Measurements from ENCODE around the gene TMEM14A.
A peak's percentile ranks its signal among the peaks of the same experiment; 100 is the strongest.
"Not testable (repeated sequence)": the region's sequence is repeated elsewhere in the genome, so short reads cannot be mapped to it uniquely, and the experiment has no call there.

The TMEM14A gene

DNA sequence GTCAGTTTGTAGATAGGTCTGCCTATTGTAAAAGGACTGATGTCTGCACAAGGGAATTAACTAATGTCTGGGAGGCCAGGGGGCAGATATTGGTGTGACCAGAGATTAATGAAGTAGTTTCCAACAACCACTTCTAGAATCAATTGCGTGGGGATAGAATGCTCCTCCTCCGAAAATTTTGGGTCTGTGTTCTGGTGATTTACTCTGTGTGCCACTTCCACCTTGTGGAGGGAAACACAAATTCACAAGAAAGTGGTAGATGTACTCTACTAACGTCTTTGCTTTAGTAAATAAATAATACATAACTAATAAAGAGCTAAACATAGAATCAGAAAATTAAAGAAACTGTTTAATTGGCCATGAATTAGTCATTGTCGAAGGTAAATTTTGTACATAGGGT is 25.5 kb downstream of the TMEM14A start:
- no peak for DNase-seq (ENCODE audit: low read depth in 2 of 2)

DNA sequence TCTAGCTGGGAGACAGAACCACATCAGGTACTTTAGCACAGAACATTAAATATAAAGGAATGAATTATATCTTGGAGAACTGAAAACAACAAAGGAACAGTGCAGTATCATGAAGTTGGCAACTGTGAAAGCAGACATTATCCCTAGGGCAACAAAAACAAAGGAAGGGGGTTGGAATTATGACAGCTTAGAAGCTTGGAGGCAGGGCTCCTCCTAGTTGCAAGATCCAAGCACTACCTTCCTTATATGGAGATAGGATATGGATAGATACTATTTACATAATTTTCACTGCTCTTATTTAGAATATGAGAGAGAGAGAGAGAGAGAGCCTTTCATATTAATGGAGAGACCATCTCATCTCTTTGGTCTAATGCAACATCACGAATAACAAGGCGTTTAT is 27.0 kb downstream of the TMEM14A start:
- no peak for DNase-seq (ENCODE audit: low read depth in 2 of 2)

DNA sequence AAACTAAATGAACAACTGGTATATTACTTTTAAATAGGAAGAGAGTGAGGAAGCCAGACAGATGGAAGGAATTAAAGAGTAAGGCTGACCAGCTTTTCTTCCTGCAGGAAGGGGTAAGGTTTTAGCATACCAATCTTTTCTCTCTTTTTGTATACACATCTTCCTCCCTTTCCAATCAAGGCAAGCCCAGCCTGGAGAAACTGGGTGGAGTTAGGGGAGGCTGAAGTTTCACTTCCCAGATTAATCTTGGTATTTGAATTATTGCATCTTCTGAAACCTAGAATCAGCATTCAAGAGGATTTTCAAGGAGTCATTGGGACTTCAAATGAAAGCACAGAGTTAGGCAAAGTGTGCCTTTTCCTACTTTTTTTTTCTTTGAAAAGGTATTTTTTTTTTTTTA is 33.1 kb downstream of the TMEM14A start:
- no peak for DNase-seq (ENCODE audit: low read depth in 2 of 2)

DNA sequence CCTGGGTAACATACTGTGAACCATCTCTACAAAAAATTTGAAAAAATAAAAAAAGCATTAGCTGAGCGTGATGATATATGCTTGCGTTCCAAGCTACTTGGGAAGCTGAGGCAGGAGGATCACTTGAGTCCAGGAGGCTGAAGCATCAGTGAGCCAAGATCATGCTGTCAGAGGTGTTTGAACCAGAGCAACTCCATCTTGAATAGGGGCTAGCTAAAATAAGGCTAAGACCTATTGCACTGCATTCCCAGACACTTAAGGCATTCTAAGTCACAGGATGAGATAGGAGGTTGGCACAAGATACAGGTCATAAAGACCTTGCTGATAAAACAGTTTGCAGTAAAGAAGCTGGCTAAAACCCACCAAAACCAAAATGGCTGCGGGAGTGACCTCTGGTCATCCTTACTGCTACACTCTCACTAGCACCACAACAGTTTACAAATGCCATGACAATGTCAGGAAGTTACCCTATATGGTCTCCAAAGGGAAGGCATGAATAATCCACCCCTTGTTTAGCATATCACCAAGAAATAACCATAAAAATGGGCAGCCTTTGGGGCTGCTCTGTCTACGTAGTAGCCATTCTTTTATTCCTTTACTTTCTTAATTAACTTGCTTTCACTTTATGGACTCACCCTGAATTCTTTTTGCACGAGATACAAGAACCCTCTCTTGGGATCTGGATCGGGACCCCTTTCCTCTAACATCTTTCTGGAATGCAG is 34.0 kb downstream of the TMEM14A start:
- not testable (repeated sequence) for DNase-seq (ENCODE audit: low read depth in 2 of 2)

DNA sequence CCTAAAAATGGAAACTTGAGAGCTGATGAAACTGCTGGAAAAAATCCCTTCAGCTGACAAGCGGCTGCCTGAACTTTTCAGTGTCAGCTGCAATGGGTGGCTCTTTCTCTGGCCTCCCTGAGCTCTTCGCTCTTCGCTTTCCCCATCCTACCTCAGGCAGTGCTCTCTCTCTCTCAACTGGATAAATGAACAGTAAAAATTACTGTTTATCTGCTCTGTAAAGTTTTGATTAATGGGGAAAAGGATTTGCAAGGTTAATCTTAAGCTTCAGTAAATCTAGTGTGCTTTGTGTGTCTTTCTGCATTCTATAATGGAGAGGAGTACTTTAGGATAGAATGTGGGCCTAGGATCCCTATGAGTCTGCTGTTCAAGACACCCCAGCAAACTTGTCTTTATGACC is 35.1 kb downstream of the TMEM14A start:
- no peak for DNase-seq (ENCODE audit: low read depth in 2 of 2)

DNA sequence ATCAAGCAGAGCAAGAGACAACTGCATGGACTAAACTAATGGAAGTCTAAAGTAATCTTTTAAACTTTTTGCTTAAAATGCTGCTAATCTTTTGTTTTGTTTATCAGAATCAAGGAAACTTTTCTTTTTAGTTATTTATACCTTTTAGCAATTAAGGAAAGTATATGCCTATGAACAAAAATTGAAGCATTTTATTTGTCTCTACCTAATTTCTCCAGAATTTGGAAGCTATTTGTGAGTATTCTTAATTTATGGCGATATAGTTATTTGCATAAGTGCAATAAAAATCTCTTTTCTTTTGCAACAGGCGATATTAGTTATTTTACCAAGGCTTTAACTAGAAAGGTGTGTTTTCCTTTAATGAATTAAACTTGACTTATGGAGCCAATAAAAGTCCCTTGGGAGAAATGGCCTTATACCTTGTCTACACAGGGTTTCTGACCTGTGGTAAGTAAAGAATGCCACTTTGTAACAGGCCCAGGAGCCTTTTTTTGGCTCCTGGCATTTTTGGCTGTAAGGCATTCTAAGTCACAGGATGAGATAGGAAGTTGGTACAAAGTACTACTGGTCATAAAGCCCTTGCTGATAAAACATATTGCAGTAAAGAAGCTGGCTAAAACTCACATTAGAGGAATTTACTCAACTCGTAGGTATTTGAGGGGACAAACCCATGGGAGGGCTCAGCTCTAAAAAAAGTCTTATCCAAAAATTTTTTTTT is 37.2 kb downstream of the TMEM14A start:
- no peak for DNase-seq (ENCODE audit: low read depth in 2 of 2)

DNA sequence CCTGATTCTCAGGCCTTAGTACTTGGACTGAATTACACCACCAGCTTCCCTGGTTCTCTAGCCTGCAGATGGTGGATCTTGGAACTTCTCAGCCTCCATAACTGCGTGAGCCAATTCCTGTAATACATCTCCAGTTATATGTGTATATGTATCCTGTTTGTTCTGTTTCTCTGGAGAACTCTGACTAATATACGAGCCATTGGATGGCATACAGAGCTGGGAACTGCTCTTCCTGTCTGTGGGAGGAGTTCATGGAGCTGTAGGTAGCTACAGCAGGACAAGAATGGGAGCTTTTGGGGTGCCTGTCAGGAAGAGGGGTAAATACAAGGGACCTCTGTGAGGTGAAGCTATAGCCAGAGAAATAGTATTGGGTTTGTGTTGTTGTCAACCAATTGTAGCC is 41.2 kb downstream of the TMEM14A start:
- no peak for DNase-seq (ENCODE audit: low read depth in 2 of 2)

DNA sequence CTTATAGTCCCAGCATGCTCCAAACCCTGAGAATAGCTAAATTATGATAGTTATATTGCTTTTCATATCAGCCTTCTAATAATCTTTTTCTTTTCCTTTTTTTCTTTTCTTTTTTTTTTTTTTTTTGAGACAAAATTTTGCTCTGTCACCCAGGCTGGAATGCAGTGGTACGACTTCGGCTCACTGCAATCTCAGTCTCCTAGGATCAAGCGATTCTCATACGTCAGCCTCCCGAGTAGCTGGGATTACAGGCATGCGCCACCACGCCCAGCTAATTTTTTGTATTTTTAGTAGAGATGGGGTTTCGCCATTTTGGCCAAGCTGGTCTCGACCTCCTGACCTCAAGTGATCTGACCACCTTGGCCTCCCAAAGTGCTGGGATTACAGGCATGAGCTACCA is 43.8 kb downstream of the TMEM14A start:
- DNase-seq (ENCODE audit: low read depth in 2 of 2): not testable (repeated sequence)

DNA sequence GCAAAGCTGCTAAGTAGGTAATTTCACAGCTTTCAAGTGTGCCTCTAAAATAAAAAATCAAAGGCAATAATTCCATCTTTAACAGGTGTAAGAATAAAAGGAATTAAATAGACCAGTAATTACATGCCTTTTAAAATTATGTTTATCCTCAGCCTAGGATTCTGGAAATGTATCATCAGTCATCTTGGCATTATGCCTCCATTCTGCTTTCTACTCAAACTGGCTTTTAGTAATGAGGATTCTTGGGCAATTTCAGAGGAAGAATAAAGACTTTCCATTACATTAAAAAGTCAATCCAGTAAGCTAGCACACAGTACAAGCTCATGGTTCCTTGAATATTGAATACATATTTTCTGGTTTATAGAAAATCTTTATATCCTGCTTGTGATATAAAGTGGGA is 47.6 kb downstream of the TMEM14A start:
- no peak for DNase-seq (ENCODE audit: low read depth in 2 of 2)

DNA sequence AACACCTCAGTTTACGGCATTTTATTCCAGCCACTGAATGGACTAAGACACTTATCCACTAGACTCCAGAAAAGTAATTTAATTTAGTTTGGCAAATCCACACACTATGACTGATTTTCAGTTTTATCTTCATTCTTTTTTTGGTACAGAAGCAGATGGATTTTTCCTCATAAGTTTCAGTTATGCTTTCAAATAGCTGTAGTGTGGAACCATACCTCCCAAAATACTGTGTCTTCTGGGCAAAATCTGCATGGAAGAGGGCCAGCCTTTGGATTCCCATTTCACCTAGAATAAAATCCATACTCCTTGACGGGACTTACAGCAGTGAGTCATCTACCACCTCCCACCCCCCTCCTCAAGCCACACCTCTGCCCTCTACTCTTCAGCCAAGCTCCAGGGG is 49.4 kb downstream of the TMEM14A start:
- DNase-seq (ENCODE audit: low read depth in 2 of 2): no peak

DNA sequence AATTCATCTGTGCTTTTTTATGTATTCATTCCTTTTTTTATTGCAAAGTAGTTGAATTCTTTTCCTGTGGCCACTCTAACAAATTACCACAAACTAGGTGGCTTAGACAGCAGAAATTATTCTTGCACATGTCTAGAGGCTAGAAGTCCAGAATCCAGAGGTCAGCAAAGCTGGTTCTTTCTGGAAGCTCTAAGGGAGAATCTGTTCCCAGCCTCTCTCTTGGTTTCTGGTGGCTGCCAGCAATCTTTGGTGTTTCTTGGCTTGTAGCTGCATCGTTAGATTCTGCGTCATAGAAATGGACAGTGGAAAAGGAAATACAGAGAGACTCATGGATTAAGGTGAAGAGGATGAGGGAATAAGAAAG is 53.1 kb downstream of the TMEM14A start:
- DNase-seq (ENCODE audit: low read depth in 2 of 2): no peak

DNA sequence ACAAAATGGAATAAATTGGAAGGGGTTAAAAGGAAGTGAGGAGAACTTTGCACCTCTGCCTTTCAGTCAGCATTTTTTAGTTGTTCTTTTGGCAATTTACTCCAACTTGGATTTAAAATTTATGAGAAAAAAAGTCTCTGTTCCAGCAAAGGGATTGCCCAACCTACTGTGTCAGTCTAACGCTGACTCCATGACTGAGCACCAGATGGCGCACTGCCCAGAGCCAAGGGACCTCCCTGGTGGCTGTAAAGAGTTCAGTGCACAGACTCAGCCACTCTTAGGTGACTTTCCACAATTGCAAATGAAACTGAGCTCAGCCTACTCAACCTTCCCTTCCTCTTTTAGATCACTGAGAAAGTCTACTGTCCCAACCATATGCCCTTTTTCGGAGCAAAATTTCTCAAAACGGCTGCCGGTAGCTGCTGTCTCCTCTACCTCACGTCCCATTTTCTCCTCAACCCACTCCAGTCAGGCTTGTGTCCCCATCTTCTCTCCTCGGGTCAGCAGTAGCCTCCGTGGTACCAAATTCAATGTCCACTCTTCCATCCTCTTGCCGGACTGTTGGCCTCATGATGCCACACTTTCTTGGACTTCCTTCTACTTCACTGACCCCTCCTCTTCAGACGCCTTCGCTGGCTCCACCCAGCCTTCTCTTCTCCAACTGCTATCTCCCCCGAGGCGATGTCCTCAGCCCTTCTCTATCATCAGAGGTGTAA is 53.7 kb downstream of the TMEM14A start:
- DNase-seq (ENCODE audit: low read depth in 2 of 2): peak; percentile 35 to 36

DNA sequence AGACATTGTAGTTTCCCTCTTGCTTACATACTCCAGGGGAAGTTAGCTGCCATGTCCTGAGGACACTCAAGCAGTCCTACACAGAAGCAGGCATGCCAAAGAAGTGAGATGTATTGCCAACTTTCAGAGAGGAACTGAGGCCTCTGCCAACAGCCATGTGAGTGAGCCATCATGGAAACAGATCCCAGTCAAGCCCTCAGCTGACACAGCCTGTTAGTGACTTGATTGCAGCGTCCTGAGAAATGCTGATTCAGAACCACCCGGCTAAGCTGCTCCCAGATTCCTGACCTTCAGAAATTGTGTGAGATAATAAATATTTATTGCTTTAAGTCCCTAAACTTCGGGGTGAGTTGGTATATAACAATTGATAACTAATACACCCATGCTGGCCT is 54.2 kb downstream of the TMEM14A start:
- no peak for DNase-seq (ENCODE audit: low read depth in 2 of 2)

DNA sequence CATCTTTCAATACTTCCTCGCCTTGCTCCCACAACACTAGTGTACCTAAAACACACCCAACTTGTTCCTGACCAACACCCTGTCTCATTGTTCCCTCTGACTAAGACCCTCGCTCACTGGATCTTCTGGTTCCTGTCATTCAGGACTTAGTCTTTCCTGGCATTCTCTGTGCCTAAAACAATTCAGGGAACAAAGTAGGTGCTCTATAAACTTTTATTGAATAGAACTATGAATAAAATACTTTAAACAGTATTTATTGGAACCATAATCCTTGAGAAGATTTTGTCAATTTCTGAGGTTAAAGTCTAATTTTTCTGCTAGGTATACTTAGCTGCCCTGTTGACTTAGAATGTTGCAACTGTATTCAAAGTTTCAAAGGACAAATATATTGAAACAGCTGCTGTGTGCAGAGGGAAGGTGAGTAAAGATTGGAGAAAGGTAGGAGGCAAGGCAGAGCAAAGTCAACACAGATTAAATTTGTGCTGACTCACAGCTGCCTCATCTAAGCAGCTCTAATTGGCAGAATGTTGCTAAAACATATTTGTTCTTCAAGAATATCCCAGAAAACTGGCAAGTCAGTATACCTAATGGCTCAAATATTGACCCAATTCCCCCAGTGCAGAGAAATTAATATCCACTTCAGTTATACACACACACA is 54.8 kb downstream of the TMEM14A start:
- DNase-seq (ENCODE audit: low read depth in 2 of 2): no peak

DNA sequence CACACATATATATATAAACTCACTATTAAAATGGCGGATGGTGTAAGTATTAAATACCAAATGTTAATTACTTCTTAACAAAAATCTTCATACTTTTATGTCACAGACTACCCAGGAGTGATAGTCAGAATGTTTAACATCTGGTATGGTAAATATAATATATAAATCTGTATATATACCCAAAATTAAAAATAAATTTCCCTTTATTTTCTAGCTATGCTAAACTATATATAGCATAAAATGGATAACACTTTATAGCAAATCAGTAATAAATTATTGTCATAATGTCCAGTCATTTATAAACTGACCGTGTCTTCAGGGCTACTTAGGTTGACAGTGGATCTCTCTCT is 55.3 kb downstream of the TMEM14A start:
- DNase-seq (ENCODE audit: low read depth in 2 of 2): no peak

DNA sequence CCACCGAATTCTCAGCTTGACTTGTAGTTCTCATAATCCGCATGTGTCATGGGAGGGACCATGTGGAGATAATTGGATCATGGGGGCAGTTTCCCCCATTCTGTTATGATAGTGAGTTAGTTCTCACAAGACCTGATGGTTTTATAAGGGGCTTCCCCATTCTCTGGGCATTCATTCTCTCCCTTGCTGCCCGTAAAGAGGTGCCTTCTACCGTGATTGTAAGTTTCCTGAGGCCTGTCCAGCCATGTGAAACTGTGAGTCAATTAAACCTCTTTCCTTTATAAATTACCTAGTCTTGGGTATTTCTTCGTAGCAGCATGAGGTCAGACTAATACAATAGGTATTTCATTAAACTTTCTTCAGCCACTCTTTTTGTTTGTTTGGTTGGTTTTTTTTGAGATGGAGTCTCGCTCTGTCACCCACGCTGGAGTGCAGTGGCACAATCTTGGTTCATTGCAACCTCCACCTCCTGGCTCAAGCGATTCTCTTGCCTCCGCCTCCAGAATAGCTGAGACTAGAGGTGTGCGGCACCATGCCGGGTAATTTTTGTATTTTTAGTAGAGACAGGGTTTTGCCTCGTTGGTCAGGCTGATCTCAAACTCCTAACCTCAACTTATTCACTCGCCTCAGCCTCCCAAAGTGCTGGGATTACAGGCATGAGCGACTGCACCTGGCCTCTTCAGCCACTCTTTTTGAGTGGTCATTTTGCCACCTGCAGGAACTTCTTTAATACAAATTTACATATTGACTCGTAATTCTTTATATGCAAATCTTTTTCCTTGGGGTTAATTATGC is 56.0 kb downstream of the TMEM14A start:
- DNase-seq (ENCODE audit: low read depth in 2 of 2): no peak

DNA sequence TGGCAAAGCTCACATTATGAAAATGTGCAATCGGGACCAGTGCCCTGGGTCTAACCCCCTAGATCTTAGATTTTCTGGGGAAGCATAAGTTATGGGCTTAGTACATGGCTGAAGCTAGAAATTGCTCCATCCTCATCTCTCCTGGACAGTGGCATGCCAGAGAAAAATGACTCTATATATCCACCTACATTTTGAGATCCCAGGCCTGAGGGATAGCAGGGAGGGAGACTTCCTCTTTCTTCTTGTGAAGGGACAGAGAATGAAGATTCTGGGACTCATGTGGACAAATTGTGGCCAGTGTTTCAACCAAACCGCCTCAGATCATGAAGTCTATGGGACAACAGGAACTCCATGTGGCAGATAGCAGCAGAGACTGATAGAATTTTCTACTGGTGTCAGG is 57.0 kb downstream of the TMEM14A start:
- no peak for DNase-seq (ENCODE audit: low read depth in 2 of 2)

DNA sequence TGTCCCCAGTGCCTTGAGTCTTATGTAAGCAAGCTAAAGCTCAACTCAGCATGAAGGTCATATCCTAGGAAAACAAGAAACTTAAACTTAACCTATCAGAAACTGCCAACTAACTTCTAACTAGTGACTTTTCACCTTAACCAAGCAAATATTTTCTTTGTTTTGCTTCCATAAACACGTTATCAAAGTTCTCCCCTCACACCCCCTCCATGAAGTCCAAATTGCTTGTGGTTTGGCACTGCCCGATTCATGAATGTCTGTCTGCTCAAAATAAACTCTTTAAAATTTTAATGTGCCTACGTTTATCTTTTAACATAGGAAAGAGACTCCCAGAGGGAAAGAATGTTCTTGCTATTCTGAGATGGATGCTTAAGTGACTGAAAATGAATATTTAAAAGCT is 57.5 kb downstream of the TMEM14A start:
- DNase-seq (ENCODE audit: low read depth in 2 of 2): no peak

DNA sequence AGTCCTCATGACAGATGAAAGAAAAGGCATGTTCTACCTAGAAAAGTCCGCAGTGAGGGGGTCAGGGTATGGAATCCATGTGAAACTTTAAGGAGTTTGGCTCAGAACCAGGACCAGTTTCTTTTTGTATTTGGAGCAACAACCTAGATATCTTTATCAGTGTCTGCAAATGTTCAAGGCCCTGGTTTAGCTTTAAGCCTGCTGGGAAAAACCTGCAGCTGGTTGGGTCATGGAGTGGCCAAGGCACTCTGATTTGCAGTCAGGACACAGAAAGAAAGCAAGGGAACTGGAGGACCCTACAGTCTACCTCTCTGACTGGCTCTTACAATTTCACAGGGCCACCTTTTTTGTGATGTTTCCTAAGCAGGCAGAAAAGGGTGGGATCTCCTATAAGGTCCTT is 58.7 kb downstream of the TMEM14A start:
- DNase-seq (ENCODE audit: low read depth in 2 of 2): no peak

DNA sequence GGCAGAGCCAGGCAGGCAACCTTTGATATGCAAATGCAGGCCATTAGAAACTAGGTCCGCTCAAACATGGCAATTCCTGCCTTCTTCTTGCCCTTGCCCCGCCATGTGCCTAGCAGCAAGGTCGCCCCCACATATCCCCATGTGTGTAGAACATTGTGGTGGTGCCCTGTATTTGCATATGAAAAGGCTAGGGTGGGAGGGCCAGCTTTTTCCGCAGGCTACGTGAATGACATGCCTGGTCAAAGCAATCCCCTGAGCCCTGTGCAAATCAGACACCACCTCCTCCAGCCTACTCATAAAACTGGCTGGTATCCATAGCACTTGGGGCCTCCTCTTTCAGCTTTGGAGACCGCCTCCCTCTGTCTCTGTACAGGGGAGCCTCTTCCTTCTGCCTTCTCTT is 60.8 kb downstream of the TMEM14A start:
- DNase-seq (ENCODE audit: low read depth in 2 of 2): no peak

DNA sequence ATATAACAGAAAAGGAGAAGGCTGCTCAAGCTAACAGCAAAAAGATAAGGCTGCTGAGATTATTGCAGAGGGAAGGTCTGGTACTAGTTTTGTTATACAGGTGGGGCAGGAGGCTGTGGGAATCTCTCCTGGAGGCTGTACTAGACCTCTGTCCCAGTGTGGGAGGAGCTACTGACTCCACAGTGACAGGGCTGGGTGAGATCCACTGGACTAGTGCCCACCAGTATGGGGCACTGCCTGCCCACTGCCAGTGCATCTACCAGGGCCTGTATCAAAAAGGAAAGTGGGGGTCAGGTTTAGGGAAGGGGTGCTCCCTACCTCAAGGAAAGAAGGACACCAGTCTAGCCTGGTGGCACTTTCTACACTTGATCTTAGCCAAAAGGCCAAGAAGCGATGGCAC is 62.3 kb downstream of the TMEM14A start:
- DNase-seq (ENCODE audit: low read depth in 2 of 2): no peak

DNA sequence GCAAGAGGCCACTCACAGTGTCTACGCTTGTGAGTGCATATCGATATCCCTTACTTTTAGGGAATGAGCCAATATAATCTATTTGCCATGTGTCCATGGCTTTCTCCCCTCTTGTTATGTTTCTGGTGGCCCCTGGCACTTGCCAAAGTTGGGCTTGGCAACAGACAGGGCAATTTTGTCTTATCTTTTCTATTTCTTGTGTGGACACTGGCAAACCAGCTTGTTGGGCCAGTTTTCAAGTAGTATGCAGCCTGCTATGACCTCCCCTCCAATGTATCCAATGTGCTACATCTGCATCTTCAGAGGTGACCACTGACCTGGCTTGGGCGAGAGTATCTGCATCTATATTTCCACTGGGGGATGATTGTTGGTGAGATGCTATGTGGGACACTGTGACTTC is 63.2 kb downstream of the TMEM14A start:
- no peak for DNase-seq (ENCODE audit: low read depth in 2 of 2)

All from activated CD4-positive, alpha-beta T cell treated with anti-CD3 and anti-CD28 coated beads for 24 hours (primary cell).